GM12891 (cell line): ENCODE results near the gene BRSK2.

Experiments
- PAX5 ChIP-seq: IDR thresholded peaks from 2 replicates; pipeline ENCODE4 v1.6.1; 2011; ENCODE audit warnings: low read length, moderate library complexity, mild to moderate bottlenecking; ENCODE audit not compliant: insufficient read depth, severe bottlenecking
- POLR2A ChIP-seq: IDR thresholded peaks from 2 replicates; pipeline ENCODE4 v1.6.1; 2011; ENCODE audit warnings: low read depth, low read length, control low read depth
- POLR2AphosphoS5 ChIP-seq: IDR thresholded peaks from 2 replicates; pipeline ENCODE4 v1.6.1; 2011; ENCODE audit warnings: low read depth, low read length, control low read depth
- POU2F2 ChIP-seq: IDR thresholded peaks from 2 replicates; pipeline ENCODE4 v1.6.1; 2011; ENCODE audit warnings: low read depth, mild to moderate bottlenecking, control low read depth, low read length, moderate library complexity
- SPI1 ChIP-seq: IDR thresholded peaks from 2 replicates; pipeline ENCODE4 v1.6.1; 2011; ENCODE audit warnings: low read depth, low read length, control low read depth
- TAF1 ChIP-seq: IDR thresholded peaks from 2 replicates; pipeline ENCODE4 v1.6.1; 2011; ENCODE audit warnings: low read depth, low read length, control low read depth

GRCh38 chr11:1345737-1346513 is 43.8 kb upstream of the BRSK2 start:
- no peak for TF ChIP-seq POLR2A
- no peak for TF ChIP-seq TAF1
- TF ChIP-seq POLR2AphosphoS5 = no peak
- TF ChIP-seq PAX5 = no peak
- no peak for TF ChIP-seq SPI1
- no peak for TF ChIP-seq POU2F2
